ENCODE results near the gene MYH2.

MYH2 gene

GRCh38 chr17:10518271-10519037 lies 31.0 kb downstream of the MYH2 start, which contains the start of gene MYH1:
Gene MYH1, minus strand, starts transcription at chr17:10518542. Its CDS starts 1,900 bp downstream, at chr17:10516642.
- Histone ChIP-seq H3K9me3 (ENCODE audit: control insufficient read depth, low read length) (no peaks in the 10 kb centered on the region), H3K36me3 (ENCODE audit: control insufficient read depth, insufficient read depth, low read length) (no peaks in the 10 kb centered on the region), H3K27me3 (replicated peaks; ENCODE audit: control insufficient read depth, insufficient read depth, low read length, poor library complexity, severe bottlenecking) (no peaks in the 10 kb centered on the region), H3K27ac (ENCODE audit: insufficient read depth, low read length, poor library complexity, severe bottlenecking) (no peak within 1 kb of the TSS), H3K4me1 (ENCODE audit: control insufficient read depth, insufficient read depth, low read length, poor library complexity, severe bottlenecking) (no peaks in the 10 kb centered on the region), H3K4me3 (ENCODE audit: insufficient read depth, low read depth, low read length, poor library complexity, severe bottlenecking) (no peak within 1 kb of the TSS)
- no peak for DNase-seq

GRCh38 chr17:10516638-10517037 lies 32.8 kb downstream of the MYH2 start:
- Histone ChIP-seq H3K4me3 (ENCODE audit: insufficient read depth, low read depth, low read length, poor library complexity, severe bottlenecking) (no peak overlapping the region), H3K4me1 (ENCODE audit: control insufficient read depth, insufficient read depth, low read length, poor library complexity, severe bottlenecking) (no peaks in the 10 kb centered on the region), H3K9me3 (ENCODE audit: control insufficient read depth, low read length) (no peaks in the 10 kb centered on the region), H3K27ac (ENCODE audit: insufficient read depth, low read length, poor library complexity, severe bottlenecking) (no peak overlapping the region), H3K27me3 (replicated peaks; ENCODE audit: control insufficient read depth, insufficient read depth, low read length, poor library complexity, severe bottlenecking) (no peaks in the 10 kb centered on the region), H3K36me3 (ENCODE audit: control insufficient read depth, insufficient read depth, low read length) (no peaks in the 10 kb centered on the region)
- no peak for DNase-seq

DNA sequence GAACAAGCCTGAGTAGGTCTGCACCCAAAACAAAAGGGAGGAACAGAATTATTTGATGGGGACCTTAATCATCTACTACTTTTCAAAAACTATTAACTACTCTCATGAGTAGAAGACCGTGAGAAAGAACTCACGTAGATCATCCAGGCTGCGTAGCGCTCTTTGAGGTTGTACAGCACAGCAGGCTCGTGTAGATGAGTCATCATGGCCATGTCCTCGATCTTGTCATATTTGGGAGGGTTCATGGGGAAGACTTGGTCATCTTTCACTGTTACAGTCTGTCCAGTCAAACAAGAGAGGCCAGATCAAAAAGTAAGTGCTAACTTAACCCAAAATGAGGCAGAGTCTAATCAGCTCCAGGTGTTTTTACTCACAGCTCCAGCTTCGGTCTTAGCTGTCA lies 33.4 kb downstream of the MYH2 start:
- Histone ChIP-seq H3K27me3 (replicated peaks; ENCODE audit: control insufficient read depth, insufficient read depth, low read length, poor library complexity, severe bottlenecking) (no peaks in the 10 kb centered on the region), H3K4me1 (ENCODE audit: control insufficient read depth, insufficient read depth, low read length, poor library complexity, severe bottlenecking) (no peaks in the 10 kb centered on the region)
- no peak for DNase-seq

GRCh38 chr17:10513299-10514067 lies 36.0 kb downstream of the MYH2 start:
- H3K36me3 ChIP-seq (ENCODE audit: control insufficient read depth, insufficient read depth, low read length): no peaks in the 10 kb centered on the region
- H3K27me3 ChIP-seq (replicated peaks; ENCODE audit: control insufficient read depth, insufficient read depth, low read length, poor library complexity, severe bottlenecking): no peaks in the 10 kb centered on the region
- H3K9me3 ChIP-seq (ENCODE audit: control insufficient read depth, low read length): no peaks in the 10 kb centered on the region
- DNase-seq: no peak
- no peaks in the 10 kb centered on the region for H3K4me1 ChIP-seq (ENCODE audit: control insufficient read depth, insufficient read depth, low read length, poor library complexity, severe bottlenecking)
- no peak overlapping the region for H3K4me3 ChIP-seq (ENCODE audit: insufficient read depth, low read depth, low read length, poor library complexity, severe bottlenecking)
- no peak overlapping the region for H3K27ac ChIP-seq (ENCODE audit: insufficient read depth, low read length, poor library complexity, severe bottlenecking)

More for the DNA sequence above, 33.4 kb downstream of the MYH2 start:
- no peaks in the 10 kb centered on the region for H3K9me3 ChIP-seq (ENCODE audit: control insufficient read depth, low read length)
- no peak overlapping the region for H3K4me3 ChIP-seq (ENCODE audit: insufficient read depth, low read depth, low read length, poor library complexity, severe bottlenecking)
- H3K27ac ChIP-seq (ENCODE audit: insufficient read depth, low read length, poor library complexity, severe bottlenecking): no peak overlapping the region
- no peaks in the 10 kb centered on the region for H3K36me3 ChIP-seq (ENCODE audit: control insufficient read depth, insufficient read depth, low read length)

- Histone ChIP-seq H3K27me3 (replicated peaks; ENCODE audit: control insufficient read depth, insufficient read depth, low read length, poor library complexity, severe bottlenecking) (no peaks in the 10 kb centered on the region), H3K4me1 (ENCODE audit: control insufficient read depth, insufficient read depth, low read length, poor library complexity, severe bottlenecking) (no peaks in the 10 kb centered on the region), H3K36me3 (ENCODE audit: control insufficient read depth, insufficient read depth, low read length) (no peaks in the 10 kb centered on the region), H3K4me3 (ENCODE audit: insufficient read depth, low read depth, low read length, poor library complexity, severe bottlenecking) (no peak overlapping the region), H3K27ac (ENCODE audit: insufficient read depth, low read length, poor library complexity, severe bottlenecking) (no peak overlapping the region), H3K9me3 (ENCODE audit: control insufficient read depth, low read length) (no peaks in the 10 kb centered on the region)
- no peak for DNase-seq
These were observed 36.6 kb downstream of the MYH2 start for GRCh38 chr17:10512856-10513255.

GRCh38 chr17:10499950-10500349 lies 49.5 kb downstream of the MYH2 start:
- no peak overlapping the region for H3K27ac ChIP-seq (ENCODE audit: insufficient read depth, low read length, poor library complexity, severe bottlenecking)
- H3K4me3 ChIP-seq (ENCODE audit: insufficient read depth, low read depth, low read length, poor library complexity, severe bottlenecking): no peak overlapping the region
- no peak for DNase-seq
- H3K36me3 ChIP-seq (ENCODE audit: control insufficient read depth, insufficient read depth, low read length): no peaks in the 10 kb centered on the region
- no peaks in the 10 kb centered on the region for H3K9me3 ChIP-seq (ENCODE audit: control insufficient read depth, low read length)
- H3K27me3 ChIP-seq (replicated peaks; ENCODE audit: control insufficient read depth, insufficient read depth, low read length, poor library complexity, severe bottlenecking): no peaks in the 10 kb centered on the region
- H3K4me1 ChIP-seq (ENCODE audit: control insufficient read depth, insufficient read depth, low read length, poor library complexity, severe bottlenecking): no peaks in the 10 kb centered on the region

- H3K4me3 ChIP-seq (ENCODE audit: insufficient read depth, low read depth, low read length, poor library complexity, severe bottlenecking): no peak overlapping the region
- H3K36me3 ChIP-seq (ENCODE audit: control insufficient read depth, insufficient read depth, low read length): no peaks in the 10 kb centered on the region
- no peaks in the 10 kb centered on the region for H3K27me3 ChIP-seq (replicated peaks; ENCODE audit: control insufficient read depth, insufficient read depth, low read length, poor library complexity, severe bottlenecking)
- H3K27ac ChIP-seq (ENCODE audit: insufficient read depth, low read length, poor library complexity, severe bottlenecking): no peak overlapping the region
- DNase-seq: no peak
- peaks cover 3% of the 10 kb centered on the region for H3K9me3 ChIP-seq (ENCODE audit: control insufficient read depth, low read length)
- no peaks in the 10 kb centered on the region for H3K4me1 ChIP-seq (ENCODE audit: control insufficient read depth, insufficient read depth, low read length, poor library complexity, severe bottlenecking)
These were observed 57.5 kb downstream of the MYH2 start for GRCh38 chr17:10492004-10492403.

- no peak overlapping the region for H3K27ac ChIP-seq (ENCODE audit: insufficient read depth, low read length, poor library complexity, severe bottlenecking)
- H3K27me3 ChIP-seq (replicated peaks; ENCODE audit: control insufficient read depth, insufficient read depth, low read length, poor library complexity, severe bottlenecking): no peaks in the 10 kb centered on the region
- H3K4me3 ChIP-seq (ENCODE audit: insufficient read depth, low read depth, low read length, poor library complexity, severe bottlenecking): no peak overlapping the region
- H3K9me3 ChIP-seq (ENCODE audit: control insufficient read depth, low read length): peaks cover 3% of the 10 kb centered on the region
- H3K4me1 ChIP-seq (ENCODE audit: control insufficient read depth, insufficient read depth, low read length, poor library complexity, severe bottlenecking): no peaks in the 10 kb centered on the region
- no peak for DNase-seq
- H3K36me3 ChIP-seq (ENCODE audit: control insufficient read depth, insufficient read depth, low read length): no peaks in the 10 kb centered on the region
These were observed 67.2 kb downstream of the MYH2 start for GRCh38 chr17:10482252-10482651.

DNA sequence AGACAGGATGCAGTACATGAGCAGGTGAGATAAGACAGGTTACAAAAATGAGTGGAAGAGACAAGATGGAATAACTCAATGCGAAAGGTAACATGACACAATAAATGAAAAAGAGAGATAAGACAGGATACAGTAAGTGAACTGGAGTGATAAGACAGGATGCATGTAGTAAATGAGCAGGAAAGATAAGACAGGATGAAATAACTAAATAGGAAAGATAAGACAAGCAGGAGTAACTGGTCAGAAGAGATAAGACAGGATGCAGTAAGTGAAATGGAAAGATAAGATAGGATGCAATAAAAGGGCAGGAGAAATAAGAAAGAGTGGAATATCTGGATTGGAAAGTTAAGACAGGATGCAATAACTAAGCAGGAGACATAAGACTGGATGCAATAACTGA lies 71.8 kb downstream of the MYH2 start:
- no peak overlapping the region for H3K4me3 ChIP-seq (ENCODE audit: insufficient read depth, low read depth, low read length, poor library complexity, severe bottlenecking)
- peaks cover 3% of the 10 kb centered on the region for H3K9me3 ChIP-seq (ENCODE audit: control insufficient read depth, low read length)
- no peak overlapping the region for H3K27ac ChIP-seq (ENCODE audit: insufficient read depth, low read length, poor library complexity, severe bottlenecking)

GRCh38 chr17:10474536-10474935 lies 74.9 kb downstream of the MYH2 start:
- DNase-seq: no peak
- H3K9me3 ChIP-seq (ENCODE audit: control insufficient read depth, low read length): no peaks in the 10 kb centered on the region
- H3K36me3 ChIP-seq (ENCODE audit: control insufficient read depth, insufficient read depth, low read length): no peaks in the 10 kb centered on the region
- H3K27ac ChIP-seq (ENCODE audit: insufficient read depth, low read length, poor library complexity, severe bottlenecking): no peak overlapping the region
- H3K4me3 ChIP-seq (ENCODE audit: insufficient read depth, low read depth, low read length, poor library complexity, severe bottlenecking): no peak overlapping the region
- H3K4me1 ChIP-seq (ENCODE audit: control insufficient read depth, insufficient read depth, low read length, poor library complexity, severe bottlenecking): no peaks in the 10 kb centered on the region
- no peaks in the 10 kb centered on the region for H3K27me3 ChIP-seq (replicated peaks; ENCODE audit: control insufficient read depth, insufficient read depth, low read length, poor library complexity, severe bottlenecking)

More for the DNA sequence above, 71.8 kb downstream of the MYH2 start:
- Histone ChIP-seq H3K27me3 (replicated peaks; ENCODE audit: control insufficient read depth, insufficient read depth, low read length, poor library complexity, severe bottlenecking) (no peaks in the 10 kb centered on the region), H3K36me3 (ENCODE audit: control insufficient read depth, insufficient read depth, low read length) (no peaks in the 10 kb centered on the region), H3K4me1 (ENCODE audit: control insufficient read depth, insufficient read depth, low read length, poor library complexity, severe bottlenecking) (no peaks in the 10 kb centered on the region)
- DNase-seq: no peak
